Smooth muscle cell of the brain vasculature (primary cell): Measurements from ENCODE around the gene RHOG.

ENCODE experiments used
- DNase-seq: peaks from one replicate; pipeline ENCODE4 v3.0.0-alpha.2; 2012; ENCODE audit warnings: low read depth, low spot score

Gene RHOG

DNA sequence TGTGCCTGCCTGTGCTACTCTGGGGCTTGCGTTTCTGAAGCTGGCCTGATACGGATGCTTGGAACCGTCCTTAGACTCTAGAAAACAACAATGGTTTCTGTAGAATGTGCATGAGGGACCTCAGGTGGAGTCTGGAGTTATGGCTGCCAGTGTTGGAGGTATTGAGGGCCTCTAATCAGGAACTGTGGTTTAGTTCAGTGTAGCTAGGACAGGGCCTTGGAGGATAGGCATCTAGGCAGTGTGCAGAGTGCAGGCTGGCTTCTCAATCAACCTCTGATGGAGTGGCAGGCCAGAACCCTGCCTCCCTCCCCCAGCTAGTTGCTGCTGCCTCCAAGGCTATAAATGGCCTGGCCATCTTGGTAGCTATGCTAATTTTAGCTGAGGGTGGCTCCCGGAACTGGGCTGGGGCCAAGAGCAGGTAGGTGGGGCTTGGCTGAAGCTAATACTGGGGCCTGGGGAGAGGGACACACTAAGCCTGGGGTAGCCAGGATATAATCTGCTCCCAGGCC, 18.7 kb upstream of the RHOG start:
- no peak for DNase-seq

DNA sequence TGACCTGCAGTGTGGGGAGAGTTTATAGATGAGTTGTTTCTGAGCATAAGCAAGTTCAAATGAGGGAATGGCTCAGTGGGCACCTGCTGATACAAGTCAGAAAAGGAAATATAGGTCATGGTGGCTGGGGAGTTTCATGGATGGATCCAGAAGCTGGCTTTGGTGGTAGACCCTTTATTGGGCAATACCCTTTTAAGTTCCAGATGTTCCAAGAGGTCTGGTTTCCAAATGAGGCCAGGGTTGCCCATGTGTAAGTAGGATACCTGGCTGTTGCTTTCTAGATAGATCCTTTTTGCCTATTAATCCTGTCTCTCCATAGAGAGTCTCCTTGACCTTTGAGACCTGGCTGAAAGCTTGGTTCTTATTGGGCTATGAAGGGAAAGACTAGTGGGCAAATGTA, 16.9 kb upstream of the RHOG start:
- no peak for DNase-seq

DNA sequence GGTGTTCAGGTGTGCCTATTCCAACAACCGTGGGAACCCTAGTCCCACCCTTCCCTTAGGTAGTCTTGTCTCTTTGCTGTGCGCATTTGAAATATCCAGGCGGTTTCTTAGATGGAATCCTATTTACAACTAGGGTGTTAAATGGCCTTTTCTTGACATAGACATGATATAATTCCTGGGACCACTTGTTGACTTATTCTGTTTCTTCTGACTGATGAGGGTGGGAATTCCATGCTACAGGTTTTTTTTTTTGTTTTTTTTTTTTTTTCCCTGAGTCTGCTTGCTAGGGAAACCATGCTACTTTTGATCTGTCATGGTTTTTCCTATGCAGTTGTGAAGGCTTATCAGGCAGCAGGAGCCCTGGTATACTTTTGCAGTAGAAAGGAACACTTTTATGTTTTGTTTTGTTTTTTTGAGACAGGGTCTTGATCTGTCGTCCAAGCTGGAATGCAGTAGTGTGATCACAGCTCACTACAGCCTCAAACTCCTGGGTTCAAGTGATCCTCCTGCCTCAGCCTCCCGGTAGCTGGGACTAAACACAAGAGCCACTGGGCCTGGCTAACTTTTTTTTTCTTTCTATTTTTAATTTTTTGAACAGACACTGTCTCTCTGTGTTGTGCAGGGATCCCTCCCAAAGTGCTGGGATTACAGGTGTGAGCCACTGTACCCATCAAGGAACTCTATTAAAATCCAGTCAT, 16.2 kb upstream of the RHOG start:
- DNase-seq = no peak

DNA sequence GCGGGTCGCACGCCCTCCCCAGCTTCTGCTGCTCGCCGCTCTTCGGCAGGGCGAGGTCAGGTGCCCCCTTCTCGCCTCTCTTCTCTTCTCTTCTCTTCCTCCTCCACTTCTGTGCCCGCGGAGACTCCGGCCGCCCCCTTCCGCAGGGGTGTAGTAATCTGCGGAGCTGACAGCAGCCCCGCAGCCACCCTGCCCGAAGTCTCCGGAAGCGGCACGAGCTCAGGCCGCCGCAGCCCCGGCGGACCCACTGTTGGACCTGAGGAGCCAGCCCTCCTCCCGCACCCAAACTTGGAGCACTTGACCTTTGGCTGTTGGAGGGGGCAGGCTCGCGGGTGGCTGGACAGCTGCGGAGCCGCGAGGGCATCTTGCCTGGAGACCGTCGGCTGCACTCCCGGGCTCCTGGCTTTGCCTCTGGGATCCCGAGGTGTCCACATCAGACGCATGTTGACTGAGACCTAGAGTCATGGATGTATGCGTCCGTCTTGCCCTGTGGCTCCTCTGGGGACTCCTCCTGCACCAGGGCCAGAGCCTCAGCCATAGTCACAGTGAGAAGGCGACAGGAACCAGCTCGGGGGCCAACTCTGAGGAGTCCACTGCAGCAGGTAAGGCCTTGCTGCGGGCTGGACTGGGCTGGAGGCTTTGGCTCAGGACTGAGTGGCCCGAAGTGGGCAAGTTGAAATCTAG, 15.2 kb upstream of the RHOG start:
- DNase-seq = no peak

DNA sequence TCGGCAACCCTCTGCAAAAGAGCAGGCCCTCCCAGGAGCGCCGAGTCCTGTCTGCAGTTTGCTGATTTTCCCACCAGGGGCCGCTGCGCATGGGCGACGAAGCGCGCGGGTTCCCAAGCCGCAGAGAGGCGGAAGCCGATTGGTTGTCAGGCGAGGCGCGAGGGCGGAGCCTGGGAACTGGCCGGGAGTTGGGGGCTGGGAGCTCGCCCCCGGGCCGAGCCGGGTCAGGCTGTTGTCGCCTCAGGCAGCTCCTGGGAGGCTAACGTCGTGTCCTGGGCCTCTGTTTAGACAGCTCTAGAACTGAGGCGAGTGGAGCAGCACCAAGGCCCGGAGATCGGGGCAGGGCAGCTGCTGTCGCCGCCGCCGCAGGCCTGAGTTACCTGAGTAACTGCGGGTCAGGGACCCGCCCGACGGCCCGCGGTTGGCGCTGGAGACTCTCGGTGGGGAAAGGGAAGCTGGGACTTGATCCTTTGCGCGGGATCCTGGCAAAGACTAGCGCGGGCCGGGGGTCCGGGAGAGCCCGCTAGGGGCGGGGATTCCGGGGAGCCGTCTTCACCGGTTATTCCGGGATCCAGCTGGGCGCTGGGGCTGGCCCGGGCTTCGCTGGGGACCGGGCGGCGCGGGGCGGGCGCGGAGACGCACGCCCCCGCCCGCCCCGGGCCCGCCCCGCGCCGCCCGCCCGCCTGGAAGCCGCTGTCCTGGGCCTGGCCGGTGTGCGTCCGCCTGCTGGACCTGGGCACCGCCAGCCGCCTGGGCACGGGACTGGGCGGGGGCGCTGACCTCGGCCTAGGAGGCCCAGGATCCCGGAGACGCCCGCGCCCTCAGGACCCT, 14.4 kb upstream of the RHOG start, which contains the start of gene STIM1:
TSS of gene STIM1 (plus strand) at position 688 of the 831 bp plus-strand sequence. CDS start 607 bp downstream, outside the sequence.
- DNase-seq = peak; percentile 88

DNA sequence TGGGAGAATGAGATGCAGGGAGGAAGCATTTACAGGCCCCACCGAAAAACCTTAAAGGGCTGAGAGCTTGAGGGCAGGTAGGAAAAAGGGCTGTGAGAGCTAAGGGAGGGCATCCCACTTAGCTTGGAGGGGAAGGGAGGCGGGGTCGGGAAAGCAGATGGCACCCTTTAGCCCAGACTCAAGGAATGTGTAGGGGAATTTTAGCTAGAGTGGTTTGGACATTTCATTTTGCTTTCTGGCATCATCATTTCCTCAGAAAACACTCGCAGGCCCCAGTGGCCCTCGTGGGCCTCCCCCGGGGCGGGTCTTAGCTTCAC, 13.9 kb upstream of the RHOG start:
- DNase-seq = no peak

DNA sequence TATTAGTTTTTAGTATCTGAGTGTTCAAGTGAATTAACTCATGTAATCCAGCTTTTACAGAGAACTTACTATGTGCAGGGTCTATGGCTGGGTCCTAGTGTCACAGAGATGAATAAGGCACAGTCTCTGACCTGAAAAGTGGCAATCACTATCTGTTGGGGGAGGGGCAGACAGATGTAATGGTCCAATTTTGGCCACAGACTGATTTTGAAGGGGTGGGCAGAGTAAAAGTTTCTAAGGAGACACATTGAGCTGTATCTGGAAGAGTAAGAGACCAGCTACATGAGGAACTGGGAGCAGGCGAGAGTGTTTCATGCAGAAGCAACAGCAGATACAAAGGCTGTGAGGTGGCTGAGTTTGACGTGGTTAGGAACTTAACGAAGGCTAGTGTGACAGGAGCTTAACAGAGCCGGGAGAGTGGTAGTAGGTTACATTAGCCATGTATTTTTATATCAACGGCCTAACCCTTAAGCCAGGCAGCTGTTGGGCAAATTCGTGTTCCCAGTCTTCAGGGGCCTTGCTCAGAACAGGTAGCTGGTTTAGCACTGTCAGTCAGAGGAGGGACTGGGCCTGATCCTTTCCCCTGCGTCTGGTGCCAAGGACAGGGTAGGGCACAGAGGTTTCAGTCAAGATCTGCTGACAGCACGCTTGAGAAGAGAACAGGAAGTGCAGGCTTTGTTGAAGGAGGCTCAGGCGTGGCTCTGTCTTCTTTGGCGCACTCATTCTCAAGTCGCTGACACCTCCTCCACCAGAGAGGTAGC, 13.3 kb upstream of the RHOG start:
- DNase-seq = no peak

DNA sequence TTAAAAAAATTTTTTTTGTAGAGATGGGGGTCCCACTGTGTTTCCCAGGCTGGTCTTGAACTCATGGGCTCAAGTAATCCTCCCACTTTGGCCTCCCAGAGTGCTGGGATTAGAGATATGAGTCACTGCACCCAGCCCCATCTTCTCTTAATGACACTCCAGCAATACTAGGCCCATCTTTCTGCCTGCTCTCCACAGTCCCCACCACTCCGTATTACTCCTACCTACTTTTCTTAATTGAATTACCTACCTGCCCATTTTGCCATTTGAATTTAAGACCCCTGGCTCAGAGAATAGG, 12.7 kb upstream of the RHOG start:
- DNase-seq = no peak

DNA sequence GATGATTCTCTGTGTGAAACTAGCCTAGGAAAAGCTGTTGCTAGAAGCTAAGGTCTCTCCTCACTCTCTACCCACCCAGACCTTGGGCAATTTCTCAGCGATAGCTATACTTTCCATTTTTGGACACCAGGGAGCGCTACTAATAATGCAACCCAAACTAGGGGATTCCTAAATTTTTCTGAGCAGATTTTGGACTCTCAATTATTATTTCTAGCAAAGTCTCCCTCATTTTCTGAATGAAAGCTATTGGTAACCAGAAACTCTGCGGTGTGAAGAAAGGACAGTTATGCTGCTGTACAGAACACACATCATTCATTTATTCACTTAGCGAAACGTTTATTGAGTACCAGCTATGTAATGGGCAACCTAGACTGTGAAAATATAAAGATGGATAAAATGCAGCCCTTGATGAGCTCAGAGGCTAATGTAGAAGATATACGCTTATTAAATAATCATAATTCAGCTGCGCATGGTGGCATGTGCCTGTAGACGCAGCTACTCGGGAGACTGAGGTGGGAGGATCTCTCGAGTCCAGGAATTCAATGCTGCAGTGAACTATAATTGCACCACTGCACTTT, 8.6 kb upstream of the RHOG start:
- DNase-seq = no peak

DNA sequence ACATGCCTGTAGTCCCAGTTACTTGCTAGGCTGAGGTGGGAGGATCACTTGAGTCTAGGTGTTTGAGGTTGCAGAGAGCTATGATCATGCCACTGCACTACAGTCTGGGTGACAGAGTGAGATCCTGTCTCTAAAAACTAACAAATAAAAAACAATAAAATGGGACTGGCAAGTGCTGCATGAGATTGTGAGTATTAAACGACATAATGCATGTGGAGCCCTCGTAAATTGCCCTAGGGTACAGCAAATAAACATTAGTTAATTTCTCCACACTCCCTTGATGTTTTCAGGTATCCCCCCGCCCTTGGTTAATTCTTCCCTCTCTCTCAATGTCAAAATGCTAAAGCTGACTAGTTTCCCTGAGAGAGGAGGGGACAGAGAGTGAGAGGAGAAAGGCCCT, 4.9 kb upstream of the RHOG start:
- no peak for DNase-seq

DNA sequence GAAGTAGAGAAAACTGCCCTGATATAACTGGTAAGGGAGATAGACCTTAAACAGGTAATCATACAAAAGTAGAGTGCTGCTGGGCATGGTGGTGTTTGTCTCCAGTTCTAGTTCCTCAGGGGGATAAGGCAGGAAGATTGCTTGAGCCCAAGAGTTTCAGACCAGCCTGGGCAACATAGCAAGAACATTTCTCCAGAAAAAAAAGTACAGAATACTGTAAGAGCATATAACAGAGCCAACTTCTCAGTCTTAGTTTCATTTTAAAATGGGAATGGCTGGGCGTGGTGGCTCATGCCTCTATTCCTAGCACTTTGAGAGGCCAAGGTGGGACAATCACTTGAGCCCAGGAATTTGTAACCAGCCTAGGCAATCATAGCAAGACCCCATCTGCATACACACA, 4.5 kb upstream of the RHOG start:
- DNase-seq = no peak

DNA sequence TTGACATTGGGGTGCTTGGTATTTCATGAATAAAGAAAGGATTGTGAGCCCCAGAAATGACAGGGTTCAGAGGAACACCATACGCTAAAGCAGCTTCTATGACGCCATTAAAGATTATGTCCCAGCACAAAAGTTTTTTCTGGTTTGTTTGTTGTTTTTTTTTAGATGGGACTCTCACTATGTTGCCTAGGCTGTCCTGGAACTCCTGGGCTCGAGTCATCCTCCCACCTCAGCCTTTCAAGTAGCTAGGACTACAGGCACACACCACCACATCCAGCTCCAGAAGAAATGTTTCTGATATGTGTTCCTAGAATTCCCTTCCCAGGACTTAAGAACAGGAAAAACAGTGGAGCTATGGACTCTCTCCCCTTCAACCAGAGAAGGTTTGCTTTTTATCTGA, 2.6 kb upstream of the RHOG start:
- no peak for DNase-seq

DNA sequence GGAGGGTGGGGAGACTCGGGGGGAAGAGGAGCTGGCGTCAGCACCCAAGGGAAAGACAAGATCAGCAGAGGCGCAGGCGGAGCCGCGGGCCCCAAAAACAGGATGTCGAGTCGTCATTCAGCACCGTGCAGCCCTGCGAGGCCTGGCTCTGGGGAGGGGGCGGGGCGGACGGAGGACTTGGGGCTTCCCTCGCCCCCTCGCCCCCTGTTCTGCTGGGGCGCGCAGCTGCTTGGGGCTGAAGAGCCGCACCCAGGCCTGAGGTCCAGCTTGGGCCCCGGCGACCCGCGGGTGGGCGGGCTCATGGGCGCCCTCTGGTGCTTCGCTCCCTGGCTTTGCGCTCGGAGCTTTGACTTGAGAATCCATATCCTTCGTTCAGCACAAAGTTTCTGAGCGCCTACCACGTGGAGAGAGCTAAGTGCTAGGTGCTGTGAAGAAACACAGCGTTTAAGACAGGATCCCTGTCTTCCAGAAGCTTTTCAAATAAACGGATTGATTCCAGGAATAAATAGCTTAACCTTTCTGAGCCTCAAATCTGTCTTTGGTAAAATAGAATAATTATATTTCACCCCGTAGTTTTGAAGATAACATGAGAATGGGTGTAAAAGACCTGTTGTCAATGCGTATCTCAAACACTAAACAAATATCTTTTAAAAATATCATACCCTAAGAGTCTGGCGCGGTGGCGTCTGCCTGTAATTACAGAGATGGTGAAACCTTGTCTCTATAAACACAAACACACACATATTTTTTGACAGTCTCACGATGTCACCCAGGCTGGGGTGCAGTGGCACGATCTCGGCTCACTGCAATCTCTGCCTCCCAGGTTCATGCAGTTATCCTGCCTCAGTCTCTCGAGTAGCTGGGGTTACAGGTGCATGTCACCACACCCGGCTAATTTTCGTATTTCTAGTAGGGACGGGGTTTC, 929 bp upstream of the RHOG start:
- DNase-seq = peak; percentile 72

DNA sequence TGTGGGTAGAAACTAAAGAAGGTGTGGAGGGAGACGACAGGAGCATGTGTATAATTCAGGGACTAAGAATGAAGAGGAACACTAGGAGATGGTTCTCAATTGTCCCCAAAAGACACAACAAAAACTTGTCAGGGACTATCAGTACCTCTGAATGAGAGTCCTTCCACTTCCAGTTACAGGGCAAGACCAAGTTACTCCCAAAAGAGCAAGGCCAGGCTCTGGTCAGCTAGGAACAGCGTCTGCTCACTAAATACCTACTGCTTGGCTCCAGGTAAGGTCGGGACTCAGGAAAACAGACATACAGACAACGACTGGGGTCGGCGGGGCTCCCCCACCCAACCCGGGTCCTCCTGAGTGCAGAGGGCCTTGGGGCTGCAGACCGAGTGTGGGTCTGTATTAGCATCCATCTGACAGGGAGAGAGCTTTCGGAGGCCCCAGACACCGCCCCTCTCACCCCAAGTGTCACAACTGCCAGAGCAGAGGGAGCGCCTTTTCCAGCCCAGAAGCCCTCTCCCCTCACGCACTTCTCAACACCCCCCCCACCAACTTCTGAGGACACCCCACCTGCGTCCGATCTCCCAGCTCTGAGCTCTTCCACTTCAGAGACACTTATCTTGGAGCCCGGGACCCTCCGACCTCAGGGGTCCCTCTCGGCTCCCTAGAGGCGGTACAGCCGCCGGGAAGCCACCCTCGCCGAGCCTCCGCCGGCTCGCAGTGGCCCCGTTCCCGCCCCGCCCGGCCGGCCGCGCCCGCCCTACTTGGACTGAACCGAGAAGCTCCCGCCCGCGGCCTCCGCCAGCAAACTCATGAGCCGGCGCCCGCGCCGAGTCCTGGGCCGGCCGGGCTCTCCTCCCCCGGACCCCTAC, 522 bp downstream of the RHOG start:
- no peak for DNase-seq

DNA sequence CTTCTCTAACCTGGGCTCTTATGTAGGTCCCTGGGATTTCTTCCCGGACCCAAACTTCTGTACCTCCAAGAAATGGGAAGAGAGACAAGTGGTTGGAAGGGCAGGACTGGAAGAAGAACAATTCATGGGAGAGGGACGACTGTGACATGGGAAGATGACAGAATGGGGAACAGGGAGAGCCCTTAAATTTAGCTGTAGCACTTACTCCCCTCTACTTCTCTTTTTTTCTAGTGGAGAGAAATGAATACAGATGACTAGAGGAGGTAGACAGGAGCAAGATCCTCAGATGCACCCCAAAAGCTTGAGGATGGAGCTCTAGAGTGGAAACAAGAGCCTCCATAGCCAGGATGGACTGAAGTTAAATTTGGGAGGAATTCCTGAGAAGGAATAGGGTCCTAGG, 2.3 kb downstream of the RHOG start:
- DNase-seq = no peak

DNA sequence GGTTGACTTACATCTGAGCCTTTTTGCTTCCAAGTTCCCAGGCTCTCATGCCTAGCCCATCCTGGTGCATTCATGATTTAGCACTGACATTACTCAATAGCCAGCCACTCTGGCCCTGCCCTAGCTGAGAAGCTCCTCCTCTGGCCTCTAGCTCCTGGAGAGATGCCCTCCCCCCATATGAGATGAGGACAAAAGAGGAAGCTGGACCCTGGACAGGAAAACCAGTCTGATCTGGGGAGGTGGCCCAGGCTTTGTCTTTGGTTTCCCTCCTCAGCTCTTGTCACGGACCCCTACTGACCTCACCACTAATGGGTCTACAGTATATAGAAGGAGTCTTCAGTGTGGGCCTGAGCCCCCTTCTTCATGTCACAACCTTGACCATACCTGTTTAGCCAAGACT, 3.0 kb downstream of the RHOG start:
- no peak for DNase-seq

DNA sequence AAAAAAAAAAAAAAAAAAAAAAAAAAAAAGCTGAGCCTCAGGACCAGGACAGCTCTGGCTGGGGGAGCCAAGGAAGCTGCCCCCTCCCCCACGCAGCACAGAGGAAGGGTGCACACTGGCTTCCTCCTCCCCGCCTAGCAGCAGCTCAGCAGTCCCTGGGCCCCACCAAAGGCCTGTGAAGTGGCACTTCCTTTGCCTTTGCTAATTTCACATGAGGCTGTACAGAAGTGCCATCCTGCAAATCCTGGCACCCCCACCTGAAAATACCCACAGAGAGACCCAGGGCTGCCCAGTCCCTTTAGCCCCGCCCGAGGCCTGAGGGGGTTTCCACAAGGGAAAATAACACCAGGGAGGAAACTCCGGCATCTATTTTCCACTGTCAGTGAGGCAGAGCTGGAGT, 3.9 kb downstream of the RHOG start:
- no peak for DNase-seq

DNA sequence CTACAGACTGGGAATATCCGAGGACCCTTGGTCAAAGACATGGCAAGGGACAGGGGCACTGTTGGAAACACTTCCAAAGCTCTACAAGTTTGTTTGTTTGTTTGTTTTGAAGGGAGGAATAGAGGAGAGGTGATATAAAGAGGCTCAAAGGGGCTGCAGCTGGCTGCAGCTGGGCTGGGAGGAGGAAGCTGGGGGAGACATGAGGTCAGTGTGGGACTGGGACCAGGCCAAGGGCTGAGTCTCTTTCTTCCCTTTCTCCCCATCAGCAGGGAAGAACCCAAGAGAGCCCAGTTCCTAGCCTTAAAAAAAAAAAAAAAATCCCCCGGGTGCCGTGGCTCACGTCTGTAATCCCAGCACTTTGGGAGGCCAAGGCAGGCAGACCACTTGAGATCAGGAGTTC, 5.0 kb downstream of the RHOG start:
- no peak for DNase-seq

DNA sequence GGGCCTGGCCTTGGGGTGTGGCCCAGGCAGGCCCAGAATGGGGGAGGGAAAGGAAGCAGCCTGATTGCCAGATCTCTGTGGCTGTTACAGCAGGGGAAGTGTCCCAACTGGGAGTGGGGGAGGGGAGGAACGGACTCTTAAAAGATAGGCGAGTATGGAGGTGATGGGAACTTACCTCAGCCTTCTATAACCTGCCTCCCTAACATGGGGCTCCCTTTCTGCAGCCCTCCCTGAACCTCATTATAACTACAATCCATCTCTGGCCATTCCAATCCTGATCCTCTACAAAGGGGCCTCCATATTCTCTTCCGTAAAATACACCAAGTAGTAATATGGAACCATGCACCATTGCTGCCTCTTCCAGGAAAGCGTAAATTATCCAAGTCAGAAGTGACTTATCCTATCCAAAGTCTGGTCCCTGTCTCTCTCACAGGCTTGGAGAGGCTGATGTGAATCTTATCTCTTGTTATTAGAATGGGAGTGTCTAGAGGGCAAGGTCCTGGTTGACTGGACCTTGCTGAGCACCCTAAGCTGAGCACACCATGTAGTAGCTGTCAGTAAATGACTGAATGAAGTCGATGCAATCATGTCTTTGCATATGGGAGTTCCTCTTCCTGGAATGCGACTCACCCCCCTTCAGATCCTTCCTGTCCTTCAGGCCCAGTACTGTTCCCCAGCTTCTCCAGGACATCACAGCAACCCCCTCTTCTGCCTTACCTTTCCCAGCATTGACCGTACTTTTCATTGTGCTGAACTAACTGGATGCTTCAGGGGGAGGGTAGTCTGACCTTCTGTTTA, 5.9 kb downstream of the RHOG start:
- no peak for DNase-seq
